Prostate gland (tissue), 2 donors: ENCODE data around the gene SLC1A1. TPM values are rescaled to one million over a fixed set of nuclear protein-coding genes. Genes with fewer than 3 reads are reported as not detected.
A peak's percentile ranks its signal among the peaks of the same experiment; 100 is the strongest.
"Not testable (repeated sequence)": the region's sequence is repeated elsewhere in the genome, so short reads cannot be mapped to it uniquely, and the experiment has no call there.

Source experiments
- DNase-seq: peaks from one replicate; pipeline ENCODE4 v3.0.0-alpha.2; 2019; ENCODE audit warnings: low spot score
- H3K27ac ChIP-seq, 2 donors: fragments of 200-600 bp; sonication (generic); 2 replicates each; pipeline ENCODE4 v1.5.1; 2017 to 2019
- H3K27me3 ChIP-seq: fragments of 200-600 bp; sonication (generic); replicated peaks from 2 replicates; pipeline ENCODE4 v1.5.1; 2019; ENCODE audit not compliant: insufficient read depth
- H3K36me3 ChIP-seq, 2 donors: fragments of 200-600 bp; sonication (generic); 1 replicate in 1 of 2; 2 replicates in 1 of 2; pipeline versions ENCODE4 v1.5.1 to v1.8.1; 2017 to 2019
- H3K4me1 ChIP-seq: fragments of 200-600 bp; sonication (generic); replicated peaks from 2 replicates; pipeline ENCODE4 v1.5.1; 2019
- H3K4me3 ChIP-seq, 2 donors: fragments of 200-600 bp; sonication (generic); 2 replicates each; pipeline ENCODE4 v1.5.1; 2017 to 2019
- H3K9me3 ChIP-seq: fragments of 200-600 bp; sonication (generic); 2 replicates; pipeline ENCODE4 v1.5.1; 2017
- POLR2A ChIP-seq: fragments of 450-650 bp; IDR thresholded peaks from one replicate; pipeline ENCODE4 v1.6.1; 2016; ENCODE audit warnings: antibody characterized with exemption, mild to moderate bottlenecking
- POLR2AphosphoS5 ChIP-seq: sonication (generic); formaldehyde crosslinking; IDR thresholded peaks from one replicate; pipeline ENCODE4 v1.6.1; 2017; ENCODE audit warnings: antibody characterized with exemption
- WGBS: methylation state at CpG from one replicate; pipeline ENCODE4 v1.1.5; 2018; 5-methylcytosine and 5-hydroxymethylcytosine counted together
- intact Hi-C: fragments of 100-400 bp; cut with DNase I; formaldehyde crosslinking; loops from one replicate; pipeline ENCODE4 v1.14.2; 2022
- total RNA-seq, 2 donors: library from RNA; depleted of rRNA; stranded (reverse); fragments of >200 nt; gene quantifications; one replicate each; pipeline ENCODE4 v1.1.0, GENCODE V29; 2016
- TF ChIP-seq, protein P1 (sequence below), 4 experiments: fragments of 200-600 bp in 2 of 4; fragments of 450-650 bp in 2 of 4; sonication (generic) in 2 of 4; IDR thresholded peaks; 1 replicate in 3 of 4; 2 replicates in 1 of 4; pipeline ENCODE4 v1.5.1; 2016 to 2019; ENCODE audit warnings: antibody characterized with exemption in 4 of 4, mild to moderate bottlenecking in 2 of 4, moderate library complexity in 2 of 4

Gene SLC1A1
- total RNA-seq, 2 donors from 2014 or later: 2.9 to 13.1 TPM

DNA sequence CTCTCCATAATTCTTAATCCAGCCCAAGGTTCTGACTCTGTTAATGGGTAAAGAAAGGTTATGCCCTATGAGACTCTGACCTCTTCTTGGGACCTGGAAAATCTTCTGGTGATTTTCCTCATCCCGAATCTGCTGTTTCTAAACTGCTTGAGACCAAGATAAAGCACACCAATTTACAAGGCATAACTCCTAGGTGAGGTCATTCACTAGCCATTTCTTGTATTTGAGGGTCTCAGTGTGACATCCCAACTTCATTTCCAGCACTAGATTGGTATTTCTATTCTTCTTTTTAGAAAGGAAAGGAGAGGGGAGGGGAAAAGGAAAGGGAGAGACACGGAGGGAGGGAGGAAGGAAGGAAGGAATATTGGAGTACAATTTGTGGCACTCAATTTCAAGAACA is 51.6 kb downstream of the SLC1A1 start:
- H3K9me3 ChIP-seq: no peaks in the 10 kb centered on the region

DNA sequence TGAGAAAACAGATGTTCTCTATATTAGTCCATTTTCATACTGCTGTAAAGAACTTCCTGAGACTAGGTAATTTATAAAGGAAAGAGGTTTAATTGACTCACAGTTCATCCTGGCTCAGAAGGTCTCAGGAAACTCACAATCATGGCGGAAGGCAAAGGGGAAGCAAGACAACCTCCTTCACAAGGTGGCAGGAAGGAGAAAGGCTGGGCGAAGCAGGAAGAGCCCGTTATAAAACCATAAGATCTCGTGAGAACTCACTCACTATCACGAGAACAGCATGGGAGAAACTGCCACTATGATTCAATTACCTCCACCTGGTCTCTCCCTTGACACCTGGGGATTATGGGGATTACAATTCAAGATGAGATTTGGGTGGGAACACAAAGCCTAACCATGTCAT is 54.4 kb downstream of the SLC1A1 start:
- H3K4me1 ChIP-seq, H3K27ac ChIP-seq, H3K36me3 ChIP-seq, H3K27me3 ChIP-seq, H3K9me3 ChIP-seq, H3K4me3 ChIP-seq, DNase-seq: not testable (repeated sequence)
- intact Hi-C loops: loop anchor here (5.0 kb wide), 1 partner anchor 52 kb away; the partner anchor contains the start of gene SLC1A1
- 79% methylated on average over 5 of the region's 5 CpGs for WGBS

More for the DNA sequence above, 51.6 kb downstream of the SLC1A1 start:
- Histone ChIP-seq H3K27me3 (no peaks in the 10 kb centered on the region), H3K4me3 (no peak overlapping the region), H3K27ac (no peak overlapping the region), H3K36me3 (no peaks in the 10 kb centered on the region), H3K4me1 (no peaks in the 10 kb centered on the region)
- intact Hi-C loops: no loop called here
- no peak for DNase-seq
- WGBS: 53% methylated on average over 2 of the region's 2 CpGs
- no peak for TF ChIP-seq POLR2A
- TF ChIP-seq, protein P1, sequence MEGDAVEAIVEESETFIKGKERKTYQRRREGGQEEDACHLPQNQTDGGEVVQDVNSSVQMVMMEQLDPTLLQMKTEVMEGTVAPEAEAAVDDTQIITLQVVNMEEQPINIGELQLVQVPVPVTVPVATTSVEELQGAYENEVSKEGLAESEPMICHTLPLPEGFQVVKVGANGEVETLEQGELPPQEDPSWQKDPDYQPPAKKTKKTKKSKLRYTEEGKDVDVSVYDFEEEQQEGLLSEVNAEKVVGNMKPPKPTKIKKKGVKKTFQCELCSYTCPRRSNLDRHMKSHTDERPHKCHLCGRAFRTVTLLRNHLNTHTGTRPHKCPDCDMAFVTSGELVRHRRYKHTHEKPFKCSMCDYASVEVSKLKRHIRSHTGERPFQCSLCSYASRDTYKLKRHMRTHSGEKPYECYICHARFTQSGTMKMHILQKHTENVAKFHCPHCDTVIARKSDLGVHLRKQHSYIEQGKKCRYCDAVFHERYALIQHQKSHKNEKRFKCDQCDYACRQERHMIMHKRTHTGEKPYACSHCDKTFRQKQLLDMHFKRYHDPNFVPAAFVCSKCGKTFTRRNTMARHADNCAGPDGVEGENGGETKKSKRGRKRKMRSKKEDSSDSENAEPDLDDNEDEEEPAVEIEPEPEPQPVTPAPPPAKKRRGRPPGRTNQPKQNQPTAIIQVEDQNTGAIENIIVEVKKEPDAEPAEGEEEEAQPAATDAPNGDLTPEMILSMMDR (IDR thresholded peaks at IDR 0.05): no peak
- no peak for TF ChIP-seq POLR2AphosphoS5

DNA sequence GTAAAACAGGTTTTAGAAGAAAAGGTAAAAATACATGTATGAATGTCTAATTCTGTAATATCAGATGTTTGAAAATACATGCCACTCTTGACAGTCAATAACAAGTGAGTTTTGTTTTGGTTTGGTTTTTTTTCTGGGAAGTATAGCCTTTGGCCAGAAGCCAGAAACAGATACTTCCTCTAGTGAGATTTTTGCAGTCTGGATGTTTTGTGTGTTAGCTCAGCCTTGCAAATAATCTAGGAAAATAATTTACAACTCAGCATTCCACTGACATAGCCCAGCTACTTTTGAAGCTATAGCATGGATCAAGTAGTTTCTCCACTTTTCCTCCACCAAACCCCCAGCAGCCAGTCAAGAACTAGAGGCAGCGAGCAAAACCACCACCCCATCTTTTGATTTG is 56.7 kb downstream of the SLC1A1 start:
- WGBS: 91% methylated on average over 1 of the region's 1 CpG
- TF ChIP-seq POLR2A (no peak), POLR2AphosphoS5 (no peak)
- TF ChIP-seq, protein P1 (IDR thresholded peaks at IDR 0.05): no peak
- no peak overlapping the region for H3K27ac ChIP-seq
- no peak for DNase-seq
- no peak overlapping the region for H3K4me3 ChIP-seq
- no peaks in the 10 kb centered on the region for H3K27me3 ChIP-seq
- no peaks in the 10 kb centered on the region for H3K4me1 ChIP-seq
- intact Hi-C loops: loop anchor here (5.0 kb wide), 1 partner anchor 55 kb away; the partner anchor contains the start of gene SLC1A1
- no peaks in the 10 kb centered on the region for H3K36me3 ChIP-seq
- H3K9me3 ChIP-seq: no peaks in the 10 kb centered on the region

DNA sequence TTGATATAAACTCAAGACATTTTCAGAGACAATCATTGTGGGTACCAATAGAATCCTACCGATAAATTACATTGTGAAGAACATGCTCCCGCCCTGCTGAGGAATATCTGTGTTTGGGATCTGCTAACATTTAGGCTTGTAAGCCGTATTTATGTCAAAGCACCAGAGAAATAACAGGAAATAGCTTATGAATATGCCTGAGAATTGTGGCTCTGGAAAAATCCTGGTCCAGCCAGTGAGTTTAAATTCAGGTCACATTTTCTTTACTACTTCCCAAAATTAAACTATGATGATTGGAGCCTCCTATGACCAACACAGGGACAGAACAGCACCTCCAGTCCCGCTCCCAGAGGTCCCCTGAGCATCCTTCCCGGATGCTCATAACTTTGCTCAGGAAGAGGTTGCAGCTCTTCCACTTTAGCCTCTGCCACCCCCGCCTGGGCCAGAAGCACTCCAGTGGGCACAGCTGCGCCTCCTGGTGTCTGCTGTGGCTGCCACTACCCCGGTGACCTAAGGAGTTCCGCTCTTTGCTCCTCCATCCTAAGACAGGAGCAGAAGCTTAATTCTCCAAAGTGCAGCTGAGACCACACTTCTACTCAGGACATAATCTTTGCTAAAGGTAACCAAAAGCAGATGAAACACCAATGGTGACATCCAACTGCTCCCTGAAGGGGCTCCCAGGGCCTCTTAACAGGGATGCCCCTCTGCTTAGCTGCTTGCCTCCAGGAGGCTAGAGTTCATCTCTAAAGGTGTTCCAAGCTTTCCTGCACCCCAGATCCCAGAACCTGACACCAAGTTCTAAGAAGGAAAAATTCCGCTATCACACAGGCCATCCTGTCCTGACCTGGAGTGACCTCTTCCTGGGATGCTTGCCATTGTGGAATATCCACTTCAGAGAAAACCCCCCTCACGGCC is 58.8 kb downstream of the SLC1A1 start:
- Histone ChIP-seq H3K27ac (peak overlapping the region in 1 of 2 donors; percentile 23), H3K4me3 (no peak overlapping the region), H3K9me3 (no peaks in the 10 kb centered on the region), H3K36me3 (no peaks in the 10 kb centered on the region), H3K4me1 (no peaks in the 10 kb centered on the region), H3K27me3 (no peaks in the 10 kb centered on the region)
- TF ChIP-seq, protein P1 (IDR thresholded peaks at IDR 0.05): no peak
- TF ChIP-seq POLR2A (no peak), POLR2AphosphoS5 (no peak)
- DNase-seq: no peak
- 87% methylated on average over 11 of the region's 11 CpGs for WGBS
- intact Hi-C loops: loop anchor here (5.0 kb wide), 1 partner anchor 57 kb away; the partner anchor contains the start of gene SLC1A1

DNA sequence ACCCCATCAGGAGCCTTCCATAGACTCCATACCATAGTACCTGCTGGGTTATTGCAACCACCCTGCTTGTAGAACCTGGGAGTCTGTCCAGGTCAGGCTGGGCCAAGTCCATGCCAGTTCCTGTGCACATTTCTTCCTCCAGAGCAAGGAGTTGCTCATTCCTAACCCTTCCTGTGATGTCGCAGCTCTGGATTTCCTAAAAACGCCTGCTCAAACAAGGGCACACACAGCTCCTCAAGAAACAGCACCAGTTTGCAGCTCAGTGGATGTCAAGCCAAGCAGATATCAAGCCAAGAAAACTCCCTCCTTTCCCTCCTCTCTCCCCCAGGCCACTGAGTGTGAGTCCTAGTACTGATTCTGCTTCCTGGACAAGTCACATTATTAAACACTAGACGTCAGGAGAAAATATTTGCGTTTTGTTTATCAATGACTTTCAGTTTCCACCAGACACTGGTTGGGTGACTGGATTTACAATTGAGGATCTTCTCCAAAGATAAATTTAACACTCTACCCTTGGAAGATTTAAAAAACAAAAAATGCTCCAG is 59.6 kb downstream of the SLC1A1 start:
- WGBS: 70% methylated on average over 4 of the region's 4 CpGs
- no peaks in the 10 kb centered on the region for H3K36me3 ChIP-seq
- H3K9me3 ChIP-seq: no peaks in the 10 kb centered on the region
- H3K4me3 ChIP-seq: no peak overlapping the region
- intact Hi-C loops: loop anchor here (5.0 kb wide), 1 partner anchor 58 kb away; the partner anchor contains the start of gene SLC1A1
- no peaks in the 10 kb centered on the region for H3K4me1 ChIP-seq
- H3K27me3 ChIP-seq: no peaks in the 10 kb centered on the region
- TF ChIP-seq POLR2A (no peak), POLR2AphosphoS5 (no peak)
- TF ChIP-seq, protein P1 (IDR thresholded peaks at IDR 0.05): no peak
- H3K27ac ChIP-seq: peak overlapping the region in 1 of 2 donors; percentile 23
- no peak for DNase-seq
